Measurements from ENCODE around the gene FBXL3.

- TF ChIP-seq EZH2 (IDR thresholded peaks at IDR 0.05; ENCODE audit: low read length, unreplicated experiment) (no peak), EZH2phosphoT487 (IDR thresholded peaks at IDR 0.05; ENCODE audit: borderline replicate concordance, low read length) (no peak)
- TF ChIP-seq, protein P1, sequence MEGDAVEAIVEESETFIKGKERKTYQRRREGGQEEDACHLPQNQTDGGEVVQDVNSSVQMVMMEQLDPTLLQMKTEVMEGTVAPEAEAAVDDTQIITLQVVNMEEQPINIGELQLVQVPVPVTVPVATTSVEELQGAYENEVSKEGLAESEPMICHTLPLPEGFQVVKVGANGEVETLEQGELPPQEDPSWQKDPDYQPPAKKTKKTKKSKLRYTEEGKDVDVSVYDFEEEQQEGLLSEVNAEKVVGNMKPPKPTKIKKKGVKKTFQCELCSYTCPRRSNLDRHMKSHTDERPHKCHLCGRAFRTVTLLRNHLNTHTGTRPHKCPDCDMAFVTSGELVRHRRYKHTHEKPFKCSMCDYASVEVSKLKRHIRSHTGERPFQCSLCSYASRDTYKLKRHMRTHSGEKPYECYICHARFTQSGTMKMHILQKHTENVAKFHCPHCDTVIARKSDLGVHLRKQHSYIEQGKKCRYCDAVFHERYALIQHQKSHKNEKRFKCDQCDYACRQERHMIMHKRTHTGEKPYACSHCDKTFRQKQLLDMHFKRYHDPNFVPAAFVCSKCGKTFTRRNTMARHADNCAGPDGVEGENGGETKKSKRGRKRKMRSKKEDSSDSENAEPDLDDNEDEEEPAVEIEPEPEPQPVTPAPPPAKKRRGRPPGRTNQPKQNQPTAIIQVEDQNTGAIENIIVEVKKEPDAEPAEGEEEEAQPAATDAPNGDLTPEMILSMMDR (conservative IDR thresholded peaks at IDR 0.05; ENCODE audit: low read depth, low read length): no peak
Measured at GRCh38 chr13:77067519-77067918, 40.6 kb upstream of the FBXL3 start.
